ENCODE results near the gene PAX4.

GRCh38 chr7:127586346-127586745, 31.6 kb downstream of the PAX4 start:
- no peak for TF ChIP-seq CTCF (IDR thresholded peaks at IDR 0.05)
- no peak for TF ChIP-seq POLR2A (IDR thresholded peaks at IDR 0.05)
